NCI-H1694 treated with DMSO at 0.1 percent for 48 hours (cell line): ENCODE measurements around the gene COL27A1.

Experiments
- DNase-seq: peaks from one replicate; lab custom pipeline; 2025; lab: John Stamatoyannopoulos, UW

The COL27A1 gene

GRCh38 chr9:114168281-114169028 lies 13.1 kb downstream of the COL27A1 start:
- DNase-seq, result no peak

- no peak for DNase-seq
Measured at GRCh38 chr9:114169029-114169951, 14.0 kb downstream of the COL27A1 start.

GRCh38 chr9:114169952-114170770 lies 14.8 kb downstream of the COL27A1 start:
- DNase-seq, result no peak

- DNase-seq, result no peak
Measured at GRCh38 chr9:114170771-114171461, 15.6 kb downstream of the COL27A1 start.

GRCh38 chr9:114171500-114171899 lies 16.2 kb downstream of the COL27A1 start:
- DNase-seq, result no peak

- no peak for DNase-seq
Measured at GRCh38 chr9:114172981-114173833, 17.9 kb downstream of the COL27A1 start.

GRCh38 chr9:114174557-114174875 lies 19.2 kb downstream of the COL27A1 start:
- no peak for DNase-seq

- no peak for DNase-seq
Measured at GRCh38 chr9:114174876-114175771, 19.8 kb downstream of the COL27A1 start.

GRCh38 chr9:114176624-114177291 lies 21.4 kb downstream of the COL27A1 start:
- DNase-seq, result no peak

GRCh38 chr9:114177423-114178064 lies 22.2 kb downstream of the COL27A1 start:
- no peak for DNase-seq

GRCh38 chr9:114178076-114178475 lies 22.7 kb downstream of the COL27A1 start:
- no peak for DNase-seq

GRCh38 chr9:114178756-114179450 lies 23.6 kb downstream of the COL27A1 start:
- no peak for DNase-seq

GRCh38 chr9:114179516-114179915 lies 24.2 kb downstream of the COL27A1 start:
- no peak for DNase-seq

- no peak for DNase-seq
Measured at GRCh38 chr9:114180696-114181606, 25.6 kb downstream of the COL27A1 start.

GRCh38 chr9:114181607-114182409 lies 26.5 kb downstream of the COL27A1 start:
- DNase-seq, result no peak

- DNase-seq, result no peak
Measured at GRCh38 chr9:114183006-114183405, 27.7 kb downstream of the COL27A1 start.
